DOHH2 (cell line): ENCODE measurements around the gene MRPL4.

Experiments
- EZH2phosphoT487 ChIP-seq: fragments of 200-600 bp; sonication (generic); IDR thresholded peaks from 2 replicates; pipeline ENCODE4 v1.6.1; 2017; ENCODE audit warnings: borderline replicate concordance, mild to moderate bottlenecking, antibody characterized with exemption, low read length, moderate library complexity, mixed read lengths
- TF ChIP-seq, protein P1 (sequence below): fragments of 200-600 bp; sonication (generic); IDR thresholded peaks from one replicate; pipeline ENCODE4 v1.5.1; 2014; ENCODE audit warnings: antibody characterized with exemption, mild to moderate bottlenecking, low read depth, low read length; ENCODE audit not compliant: poor library complexity, severe bottlenecking

DNA sequence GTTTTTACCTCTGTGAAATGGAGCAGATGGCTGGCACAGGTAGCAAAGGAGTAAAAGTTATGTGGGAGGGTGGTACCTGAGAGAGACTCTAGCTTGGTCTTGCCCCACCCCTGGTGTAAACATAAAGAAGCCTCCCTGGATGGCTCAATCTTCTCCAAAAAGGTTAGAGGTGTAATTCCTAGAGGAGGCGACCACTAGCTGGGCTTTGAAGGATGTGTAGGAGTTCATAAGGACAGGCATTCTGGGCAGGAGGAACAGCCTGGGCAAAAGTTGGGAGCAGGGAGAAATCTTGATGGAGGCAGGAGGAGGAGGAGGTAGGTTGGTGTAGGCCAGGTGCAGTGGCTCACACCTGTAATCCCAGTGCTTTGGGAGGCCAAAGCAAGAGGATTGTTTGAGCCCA is 26.9 kb downstream of the MRPL4 start:
- TF ChIP-seq, protein P1, sequence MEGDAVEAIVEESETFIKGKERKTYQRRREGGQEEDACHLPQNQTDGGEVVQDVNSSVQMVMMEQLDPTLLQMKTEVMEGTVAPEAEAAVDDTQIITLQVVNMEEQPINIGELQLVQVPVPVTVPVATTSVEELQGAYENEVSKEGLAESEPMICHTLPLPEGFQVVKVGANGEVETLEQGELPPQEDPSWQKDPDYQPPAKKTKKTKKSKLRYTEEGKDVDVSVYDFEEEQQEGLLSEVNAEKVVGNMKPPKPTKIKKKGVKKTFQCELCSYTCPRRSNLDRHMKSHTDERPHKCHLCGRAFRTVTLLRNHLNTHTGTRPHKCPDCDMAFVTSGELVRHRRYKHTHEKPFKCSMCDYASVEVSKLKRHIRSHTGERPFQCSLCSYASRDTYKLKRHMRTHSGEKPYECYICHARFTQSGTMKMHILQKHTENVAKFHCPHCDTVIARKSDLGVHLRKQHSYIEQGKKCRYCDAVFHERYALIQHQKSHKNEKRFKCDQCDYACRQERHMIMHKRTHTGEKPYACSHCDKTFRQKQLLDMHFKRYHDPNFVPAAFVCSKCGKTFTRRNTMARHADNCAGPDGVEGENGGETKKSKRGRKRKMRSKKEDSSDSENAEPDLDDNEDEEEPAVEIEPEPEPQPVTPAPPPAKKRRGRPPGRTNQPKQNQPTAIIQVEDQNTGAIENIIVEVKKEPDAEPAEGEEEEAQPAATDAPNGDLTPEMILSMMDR: no peak
- no peak for TF ChIP-seq EZH2phosphoT487
